CD1c-positive myeloid dendritic cell (primary cell): ENCODE data around the gene ZDHHC7.
"Not testable (repeated sequence)": the region's sequence is repeated elsewhere in the genome, so short reads cannot be mapped to it uniquely, and the experiment has no call there.

Source experiments
- DNase-seq: peaks from one replicate; pipeline ENCODE4 v3.0.0-alpha.2; 2016; ENCODE audit errors: extremely low spot score

ZDHHC7 gene

DNA sequence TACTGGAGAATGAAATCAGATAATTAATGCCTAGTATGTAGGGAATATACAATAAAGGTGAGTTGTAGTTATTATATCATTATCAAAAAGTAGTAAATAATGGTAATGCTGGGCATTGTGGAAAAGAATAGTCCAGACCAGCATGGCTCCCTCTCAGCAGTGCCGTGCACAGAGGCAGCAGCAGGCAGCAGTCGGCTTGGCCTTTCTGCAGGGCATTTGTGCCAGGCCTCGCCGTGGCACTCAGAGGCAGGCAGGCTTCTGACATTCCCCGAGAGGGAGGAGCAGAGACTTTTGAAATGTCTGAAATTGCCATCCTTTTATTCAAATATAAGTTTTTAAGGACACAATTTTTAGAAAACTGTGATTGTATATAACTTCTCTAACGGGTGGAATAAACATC lies 31.3 kb upstream of the ZDHHC7 start:
- no peak for DNase-seq

- DNase-seq = no peak
These were observed 30.8 kb upstream of the ZDHHC7 start for GRCh38 chr16:85042167-85042526.

DNA sequence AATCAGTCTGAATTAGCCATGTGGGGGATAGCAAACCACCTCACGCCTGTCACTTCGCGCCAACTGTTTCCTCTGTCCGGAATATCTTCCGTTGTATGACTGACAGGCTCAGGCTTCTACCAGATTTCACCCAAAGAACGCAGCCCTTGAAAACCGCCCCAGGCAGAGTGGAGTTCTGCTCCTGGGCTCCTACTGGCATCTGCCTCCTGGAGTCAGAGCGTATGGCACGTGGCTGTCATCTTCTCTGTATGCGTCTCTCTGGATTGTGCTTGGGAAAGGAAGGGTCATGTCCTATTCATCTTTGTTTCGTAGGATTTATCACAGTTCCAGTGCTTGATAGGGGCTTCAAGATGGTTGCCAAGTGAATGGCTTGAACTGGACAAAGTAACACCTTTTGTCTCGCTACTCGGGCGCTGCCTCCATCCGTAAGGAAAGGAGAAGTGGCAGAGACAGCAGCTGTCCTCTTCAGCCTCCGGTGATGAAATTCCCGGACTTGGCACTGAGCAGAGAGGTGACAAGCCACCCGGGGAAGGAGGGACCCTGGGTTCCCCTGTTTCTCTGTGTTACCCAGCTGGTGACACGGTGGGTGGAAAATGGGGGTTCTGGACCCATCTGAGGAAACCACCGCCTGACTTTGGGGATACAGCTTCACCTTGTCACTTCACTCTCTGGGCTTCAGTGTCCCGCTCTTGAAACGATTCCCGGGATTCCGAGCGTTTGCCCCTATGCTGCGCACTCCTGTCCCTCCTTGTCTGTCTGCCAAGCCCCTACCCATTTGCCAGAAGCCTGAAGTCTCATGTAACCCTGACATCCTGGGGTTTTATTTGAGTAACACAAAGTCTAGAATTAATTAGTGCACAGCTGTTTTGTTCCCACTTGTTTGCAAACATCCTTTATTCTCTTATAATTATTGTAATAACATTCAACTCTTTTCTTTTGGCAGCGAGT lies 30.2 kb upstream of the ZDHHC7 start:
- DNase-seq = peak; percentile 41

DNA sequence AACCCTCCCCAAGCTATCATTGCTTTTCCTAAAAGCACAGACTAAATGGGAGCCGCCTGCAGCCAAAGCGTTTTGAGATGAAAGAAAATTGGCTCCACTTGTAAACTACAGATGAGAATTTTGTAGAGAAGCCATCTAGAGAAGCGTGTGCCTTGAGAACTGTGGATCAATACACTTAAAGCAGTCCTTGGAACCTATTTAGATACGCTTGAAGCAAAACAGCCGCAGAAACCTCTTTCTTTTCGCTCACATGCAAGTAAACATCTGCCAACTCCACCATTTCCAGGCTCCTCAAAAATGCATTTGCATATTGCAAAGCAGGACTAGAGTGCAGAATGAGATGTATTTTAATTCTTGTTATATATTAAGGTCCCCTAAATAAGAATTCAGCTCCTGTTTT lies 29.4 kb upstream of the ZDHHC7 start:
- DNase-seq = no peak

- DNase-seq = no peak
These were observed 26.4 kb upstream of the ZDHHC7 start for GRCh38 chr16:85037721-85038120.

GRCh38 chr16:85037050-85037410 lies 25.7 kb upstream of the ZDHHC7 start:
- no peak for DNase-seq

DNA sequence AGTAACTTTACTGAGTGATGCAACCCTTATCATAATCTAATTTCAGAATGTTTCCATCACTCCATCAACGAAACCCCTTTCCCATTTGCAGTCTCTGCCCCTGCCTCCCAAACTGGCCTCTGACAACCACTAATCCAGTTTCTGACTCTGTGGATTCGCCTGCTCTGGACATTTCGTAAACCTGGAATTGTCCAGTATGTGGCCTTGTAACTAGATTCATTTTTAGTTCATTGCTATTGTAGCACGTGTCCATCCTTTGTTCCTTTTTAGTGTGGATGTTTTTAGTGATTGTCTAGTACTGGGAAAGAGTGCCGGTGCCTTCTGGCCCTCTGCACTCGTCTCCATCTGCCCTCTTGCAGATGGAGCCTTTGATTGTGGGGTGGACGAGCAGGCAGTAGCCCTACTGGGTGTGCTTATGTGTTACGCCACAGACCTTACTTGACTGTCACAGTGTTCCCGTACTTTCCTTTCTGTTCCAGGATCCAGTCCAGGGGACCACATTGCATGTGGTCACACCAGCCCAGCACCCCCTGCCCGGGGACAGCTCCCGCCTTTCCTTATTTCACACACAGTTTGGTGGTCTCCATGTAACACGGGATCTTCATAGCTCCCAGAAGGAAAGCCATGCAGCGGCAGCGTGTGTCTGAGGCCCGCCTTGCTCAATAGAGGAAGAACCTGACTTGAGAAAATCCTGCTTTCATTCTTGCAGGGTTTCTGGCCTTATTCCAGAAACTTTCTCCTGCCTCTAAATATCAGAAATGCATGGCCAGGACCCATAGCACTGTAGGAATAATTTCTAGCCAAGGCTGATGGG lies 25.1 kb upstream of the ZDHHC7 start:
- DNase-seq = peak; percentile 40

DNA sequence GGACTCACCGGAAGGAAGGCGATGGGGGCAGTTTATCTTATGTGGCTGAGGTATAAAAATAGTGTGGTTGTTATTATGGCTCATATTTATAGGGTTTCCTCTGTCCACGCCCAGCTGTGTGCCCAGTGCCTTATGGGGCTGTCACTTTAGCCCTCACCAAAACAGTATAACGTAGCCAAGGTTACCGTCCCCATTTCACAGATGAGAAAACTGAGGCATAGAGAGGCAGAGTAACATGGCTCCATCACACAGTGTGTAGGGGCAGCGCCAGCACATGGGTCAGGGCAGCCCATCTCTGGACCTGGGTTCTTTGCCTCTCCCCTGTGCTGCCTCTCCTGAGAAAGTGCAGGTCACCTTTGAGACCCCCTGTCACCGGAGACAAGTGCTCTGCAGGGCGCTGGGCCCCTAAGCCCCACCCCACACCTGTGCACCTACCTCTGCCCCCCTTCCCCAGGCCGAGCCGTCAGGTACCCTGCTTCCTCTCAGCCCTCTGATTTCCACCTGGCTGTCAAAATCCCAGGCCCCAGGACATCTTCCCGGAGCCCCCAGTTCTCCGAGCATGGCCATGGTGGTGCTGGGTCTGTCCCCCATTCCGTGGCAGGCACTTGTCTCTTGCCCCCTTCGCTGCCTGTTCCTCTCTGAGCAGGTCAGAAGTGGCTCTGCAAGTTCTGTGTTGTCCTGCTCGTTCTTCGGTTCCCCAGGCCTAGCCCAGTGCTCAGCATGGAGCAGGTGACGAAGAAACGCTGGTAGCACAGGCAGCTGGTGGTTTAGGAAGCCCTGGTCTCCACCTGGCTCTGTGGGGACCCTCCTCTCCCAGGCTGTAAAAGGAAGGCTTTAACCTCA lies 23.5 kb upstream of the ZDHHC7 start:
- DNase-seq = no peak

- DNase-seq = no peak
These were observed 21.8 kb upstream of the ZDHHC7 start for GRCh38 chr16:85033171-85033570.

DNA sequence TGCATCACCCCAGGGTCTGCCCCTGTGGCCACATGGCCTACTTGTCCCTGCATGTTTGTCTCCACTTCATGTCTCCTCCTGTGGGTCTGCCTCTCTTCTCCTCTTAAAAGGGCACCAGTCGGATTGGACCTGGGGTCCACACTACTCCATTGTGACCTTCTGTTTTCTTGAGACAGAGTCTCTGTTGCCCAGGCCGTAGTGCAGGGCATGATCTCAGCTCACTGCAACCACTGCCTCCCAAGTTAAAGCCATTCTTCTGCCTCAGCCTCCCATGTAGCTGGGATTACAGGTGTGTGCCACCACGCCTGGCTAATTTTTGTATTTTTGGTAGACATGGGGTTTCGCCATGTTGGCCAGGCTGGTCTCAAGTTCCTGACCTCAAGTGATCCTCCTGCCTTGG lies 20.9 kb upstream of the ZDHHC7 start:
- not testable (repeated sequence) for DNase-seq

DNA sequence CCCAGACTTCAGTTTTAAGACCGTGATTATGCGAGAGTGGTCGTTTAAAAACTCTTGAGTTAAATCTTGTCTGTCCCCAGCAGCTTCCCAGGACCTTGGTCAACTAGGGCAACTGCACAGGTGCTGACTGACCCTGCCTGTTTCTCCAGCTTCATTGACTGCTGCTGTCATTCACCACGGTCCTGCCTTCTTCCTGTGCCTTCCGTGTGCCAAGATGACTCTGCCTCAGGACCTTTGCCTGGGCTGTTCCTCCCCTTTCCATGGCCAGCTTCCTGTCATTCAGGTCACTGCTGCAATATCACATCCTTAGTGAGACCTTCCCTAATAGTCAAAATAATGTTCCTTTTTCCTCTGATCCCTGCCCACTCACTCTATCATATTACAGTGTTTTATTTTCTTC lies 20.1 kb upstream of the ZDHHC7 start:
- DNase-seq = no peak

DNA sequence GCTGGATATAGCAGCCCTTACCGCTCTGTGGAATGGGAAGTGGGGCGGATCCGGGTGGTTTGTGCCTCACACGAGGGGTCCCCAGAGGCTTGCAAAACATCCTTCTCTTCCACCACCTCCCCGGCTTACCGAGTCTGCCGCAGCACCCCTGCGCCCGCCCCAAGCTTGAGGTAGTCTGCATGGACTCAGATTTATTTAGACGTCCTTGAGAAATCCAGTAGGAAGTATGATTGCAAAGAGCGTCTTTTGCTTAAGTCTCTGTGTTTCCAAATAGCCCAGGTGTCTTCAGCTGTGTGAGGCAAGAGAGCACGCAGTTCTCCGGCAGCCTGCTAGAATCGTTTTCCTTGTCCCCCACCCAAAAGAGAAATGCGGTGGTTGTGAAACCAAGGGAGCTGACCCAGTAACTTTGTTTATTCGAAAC lies 18.7 kb upstream of the ZDHHC7 start:
- peak; percentile 25 for DNase-seq

GRCh38 chr16:85029408-85029784 lies 18.1 kb upstream of the ZDHHC7 start:
- DNase-seq = no peak

- no peak for DNase-seq
These were observed 17.5 kb upstream of the ZDHHC7 start for GRCh38 chr16:85028685-85029407.

- DNase-seq = no peak
These were observed 16.8 kb upstream of the ZDHHC7 start for GRCh38 chr16:85027958-85028684.

- peak; percentile 99 for DNase-seq
These were observed 16.1 kb upstream of the ZDHHC7 start, which contains the start of gene KIAA0513 for GRCh38 chr16:85027349-85027957. KIAA0513 (plus strand) TSS chr16:85027795; CDS start chr16:85067072, 39,277 bp downstream.

DNA sequence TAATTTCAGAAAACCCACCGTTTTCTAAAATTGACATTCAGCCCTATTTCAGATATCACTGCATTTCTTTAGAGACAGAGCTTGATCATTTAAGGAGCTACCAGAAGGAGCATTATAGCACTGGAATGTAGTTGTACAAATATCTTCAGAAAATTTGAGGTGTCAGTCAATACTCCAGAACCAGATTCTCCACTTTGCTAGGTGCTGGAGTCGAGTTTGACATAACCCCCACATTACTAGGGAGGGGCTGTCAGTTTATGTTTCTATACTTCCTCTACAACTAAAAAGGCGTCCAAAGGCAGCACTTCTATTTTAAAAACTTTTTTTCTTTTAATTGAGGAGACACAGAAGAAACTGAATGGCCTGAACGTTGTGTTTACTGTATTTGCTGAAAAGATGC lies 15.4 kb upstream of the ZDHHC7 start:
- DNase-seq = no peak

DNA sequence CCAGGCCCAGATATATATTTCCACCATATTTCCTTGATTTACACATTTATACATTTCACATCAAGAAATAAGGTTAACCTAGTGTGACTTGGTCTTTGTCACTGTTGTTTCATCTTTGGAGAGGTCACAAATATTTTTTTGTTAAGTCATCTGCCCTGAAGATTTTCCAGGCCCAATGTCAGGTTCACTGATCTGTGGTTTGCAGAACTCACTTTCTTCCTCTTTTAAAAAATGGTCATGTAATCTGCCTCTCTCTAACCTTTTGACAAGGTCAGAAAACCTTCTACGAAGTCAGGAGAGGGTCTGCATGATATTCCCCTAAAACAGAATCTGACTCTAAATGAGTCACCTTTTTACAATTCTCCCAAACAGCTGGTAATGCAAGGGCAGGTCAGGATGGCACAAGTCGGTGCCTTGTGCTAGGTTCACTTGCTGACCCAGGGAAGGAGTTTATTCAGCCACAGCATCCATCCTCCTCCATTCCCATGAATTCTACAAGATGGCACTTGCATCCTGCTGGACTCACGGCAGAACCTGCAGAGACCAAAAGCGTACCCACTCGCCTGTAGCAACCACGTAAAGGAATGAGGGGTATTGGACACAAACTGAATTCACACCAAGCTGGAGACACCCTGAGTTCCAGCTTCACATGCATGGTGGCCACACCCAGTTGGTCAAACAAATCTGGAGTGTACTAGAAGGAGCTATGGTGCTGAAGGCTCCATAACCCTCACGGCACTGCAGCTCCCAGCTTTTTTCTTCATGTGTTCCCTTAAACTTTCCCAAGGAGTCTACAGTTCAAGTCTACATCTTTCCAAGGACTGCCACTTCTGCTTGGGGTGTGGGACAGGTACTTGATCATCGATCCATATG lies 14.7 kb upstream of the ZDHHC7 start:
- peak; percentile 82 for DNase-seq

DNA sequence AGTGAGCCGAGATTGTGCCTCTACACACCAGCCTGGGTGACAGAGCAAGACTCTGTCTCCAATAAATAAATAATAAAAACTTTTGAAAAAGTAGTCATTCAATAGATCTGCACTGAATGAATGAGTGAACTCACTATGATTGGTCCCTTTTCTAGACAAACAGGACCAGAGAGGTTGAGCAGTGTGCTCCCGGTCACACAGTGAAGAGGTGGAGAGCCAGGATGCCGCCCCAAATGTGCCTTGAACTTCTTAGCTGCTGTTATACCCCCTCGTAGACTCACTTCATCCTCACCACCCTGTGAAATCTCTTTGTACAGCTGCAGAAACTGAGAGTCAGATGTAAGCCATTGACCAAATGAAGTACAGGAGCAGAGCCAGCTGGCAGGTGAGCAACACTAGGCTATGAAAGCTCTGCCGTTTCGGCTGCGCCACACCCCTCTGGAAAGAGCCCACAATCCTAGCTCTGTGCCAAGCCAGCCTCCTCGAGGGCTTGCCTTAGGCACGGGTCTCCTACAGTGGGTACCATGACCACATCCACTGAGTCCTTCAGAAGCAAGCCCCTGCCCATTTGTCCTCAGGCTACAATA lies 8.4 kb upstream of the ZDHHC7 start:
- DNase-seq = no peak
